HepG2 (cell line): ENCODE data around the gene CCR3. TPM values are rescaled to one million over a fixed set of nuclear protein-coding genes. Genes with fewer than 3 reads are reported as not detected.

Experiments used
- ATAC-seq: fragments of 200-7000 bp; cut with Tn5 transposase; 3 replicates; pipeline ENCODE4 v1.9.1; 2020; ENCODE audit warnings: mild to moderate bottlenecking, moderate library complexity
- BruUV-seq: library from RNA; stranded (reverse); fragments of 400-500 nt; replicated peaks from 2 replicates; lab custom pipeline; 2021; lab: Mats Ljungman, UMichigan
- CTCF ChIA-PET: fragments of 300-600 bp; formaldehyde crosslinking; extraction: SDS; loops from one replicate; lab custom pipeline; 2021; ENCODE audit warnings: low total read pairs, inconsistent platforms, low intra/inter-chr PET ratio; lab: Yijun Ruan, JAX
- POLR2A ChIA-PET: fragments of 350-600 bp; sonication (Branson Sonifier 250); formaldehyde crosslinking; loops from one replicate; lab custom pipeline; 2020; ENCODE audit warnings: antibody characterized with exemption, inconsistent platforms; lab: Yijun Ruan, JAX
- DNase-seq: peaks from one replicate; pipeline ENCODE4 v3.0.0-alpha.2; 2015; ENCODE audit warnings: low spot score
- FAIRE-seq: peaks from 3 replicates; lab custom pipeline; 2011; peaks lifted over from hg19 to GRCh38; lab: Jason Lieb, UNC
- H2AFZ ChIP-seq: one replicate; pipeline ENCODE4 v1.6.1; 2011; ENCODE audit warnings: low read length, inconsistent platforms
- H3K27ac ChIP-seq: fragments of 300-600 bp; 3 replicates; pipeline ENCODE4 v1.8.0; 2011; ENCODE audit warnings: mixed run types, mild to moderate bottlenecking, mixed read lengths, low read length, inconsistent platforms; ENCODE audit not compliant: insufficient read depth; ENCODE audit errors: extremely low read length
- H3K27me3 ChIP-seq, 2 experiments: fragments of 200-600 bp in 1 of 2; 2 replicates in 1 of 2; 3 replicates in 1 of 2; pipeline versions ENCODE4 v1.6.0 to v1.8.0; 2011; ENCODE audit warnings: low read length in 2 of 2, mild to moderate bottlenecking in 2 of 2, moderate library complexity in 2 of 2, inconsistent platforms in 1 of 2; ENCODE audit not compliant: insufficient read depth in 2 of 2, control insufficient read depth in 1 of 2
- H3K36me3 ChIP-seq, 2 experiments: fragments of 200-600 bp in 1 of 2; replicated peaks in 1 of 2; 2 replicates in 1 of 2; 3 replicates in 1 of 2; pipeline versions ENCODE4 v1.5.1 to v1.8.0; 2011; ENCODE audit warnings: low read length in 2 of 2, inconsistent platforms in 1 of 2; ENCODE audit not compliant: insufficient read depth in 2 of 2, control insufficient read depth in 1 of 2
- H3K4me1 ChIP-seq: 2 replicates; pipeline ENCODE4 v1.5.1; 2012; ENCODE audit warnings: low read length, inconsistent platforms; ENCODE audit not compliant: insufficient read depth
- H3K4me2 ChIP-seq: 2 replicates; pipeline ENCODE4 v1.6.0; 2011; ENCODE audit warnings: low read depth, low read length, inconsistent platforms
- H3K4me3 ChIP-seq, 3 experiments: fragments of 200-600 bp in 1 of 3; sonication (generic), shearing (Covaris generic) in 1 of 3; replicated peaks in 1 of 3; 2 replicates each; pipeline ENCODE4 v1.5.1; 2011 to 2016; ENCODE audit warnings: low read length in 3 of 3, inconsistent platforms in 2 of 3, low read depth in 2 of 3, mild to moderate bottlenecking in 2 of 3, control low read depth in 1 of 3, mixed read lengths in 1 of 3; ENCODE audit not compliant: insufficient read depth in 1 of 3
- H3K79me2 ChIP-seq: one replicate; pipeline ENCODE4 v1.6.1; 2011; ENCODE audit warnings: low read length, inconsistent platforms; ENCODE audit not compliant: insufficient read depth
- H3K9ac ChIP-seq: 2 replicates; pipeline ENCODE4 v1.6.0; 2011; ENCODE audit warnings: mild to moderate bottlenecking, low read depth, low read length, inconsistent platforms; ENCODE audit not compliant: insufficient read depth
- H3K9me3 ChIP-seq: 2 replicates; pipeline ENCODE4 v1.5.1; 2012; ENCODE audit warnings: mild to moderate bottlenecking, low read length
- H4K20me1 ChIP-seq: 2 replicates; pipeline ENCODE4 v1.6.0; 2011; ENCODE audit warnings: inconsistent platforms, mild to moderate bottlenecking, low read length, moderate library complexity; ENCODE audit not compliant: insufficient read depth
- PHF21A ChIP-seq: sonication (generic); formaldehyde crosslinking; IDR thresholded peaks from 2 replicates; pipeline ENCODE4 v1.5.0; 2020; ENCODE audit warnings: mild to moderate bottlenecking, missing genetic modification reagents
- RAD51 ChIP-seq: fragments of 450-650 bp; IDR thresholded peaks from 2 replicates; pipeline ENCODE4 v1.6.1; 2016; ENCODE audit warnings: borderline replicate concordance
- SALL1 ChIP-seq: sonication (generic); formaldehyde crosslinking; IDR thresholded peaks from 2 replicates; pipeline ENCODE4 v1.8.0; 2022; ENCODE audit warnings: mild to moderate bottlenecking, missing genetic modification reagents
- SIN3B ChIP-seq: fragments of 150-350 bp; IDR thresholded peaks from 2 replicates; pipeline ENCODE4 v1.6.1; 2014; ENCODE audit warnings: low read length
- SIX4 ChIP-seq: sonication (generic); formaldehyde crosslinking; IDR thresholded peaks from 2 replicates; pipeline ENCODE4 v1.4.0; 2020; ENCODE audit warnings: missing genetic modification reagents
- TCF12 ChIP-seq, 2 experiments: fragments of 450-650 bp in 1 of 2; sonication (generic) in 1 of 2; formaldehyde crosslinking in 1 of 2; IDR thresholded peaks; 2 replicates each; pipeline versions ENCODE4 v1.6.1 to v1.8.0; 2017 to 2022; ENCODE audit warnings: antibody characterized with exemption in 1 of 2, mild to moderate bottlenecking in 1 of 2, missing genetic modification reagents in 1 of 2, moderate library complexity in 1 of 2
- ZNF121 ChIP-seq: sonication (generic); formaldehyde crosslinking; IDR thresholded peaks from 2 replicates; pipeline ENCODE4 v1.5.0; 2020; ENCODE audit warnings: mild to moderate bottlenecking, missing genetic modification reagents
- ZNF124 ChIP-seq: sonication (generic); formaldehyde crosslinking; IDR thresholded peaks from 2 replicates; pipeline ENCODE4 v1.4.0; 2020; ENCODE audit warnings: missing genetic modification reagents
- ZNF138 ChIP-seq: sonication (generic); formaldehyde crosslinking; IDR thresholded peaks from 2 replicates; pipeline ENCODE4 v1.5.0; 2020; ENCODE audit warnings: mild to moderate bottlenecking, low read depth, missing genetic modification reagents
- ZNF383 ChIP-seq: sonication (generic); formaldehyde crosslinking; IDR thresholded peaks from 2 replicates; pipeline ENCODE4 v1.4.0; 2020; ENCODE audit warnings: missing genetic modification reagents, mild to moderate bottlenecking, borderline replicate concordance
- ZNF678 ChIP-seq: sonication (generic); formaldehyde crosslinking; IDR thresholded peaks from 2 replicates; pipeline ENCODE4 v1.4.0; 2020; ENCODE audit warnings: mild to moderate bottlenecking, missing genetic modification reagents
- ZNF761 ChIP-seq: sonication (generic); formaldehyde crosslinking; conservative IDR thresholded peaks from 2 replicates; pipeline ENCODE4 v1.4.0; 2020; ENCODE audit warnings: mild to moderate bottlenecking, missing genetic modification reagents
- ZNF781 ChIP-seq: sonication (generic); formaldehyde crosslinking; IDR thresholded peaks from 2 replicates; pipeline ENCODE4 v1.5.1; 2020; ENCODE audit warnings: borderline replicate concordance, mild to moderate bottlenecking, missing genetic modification reagents; ENCODE audit errors: not compliant biosample characterization
- WGBS: methylation state at CpG from one replicate; pipeline ENCODE4 v1.1.6; 2017; ENCODE audit warnings: low lambda C conversion rate; 5-methylcytosine and 5-hydroxymethylcytosine counted together
- in situ Hi-C: cut with HindIII; loops from 2 replicates; pipeline ENCODE4 v1.10.0; 2017; ENCODE audit warnings: low pct_unique_long_range_greater_than_20kb; ENCODE audit not compliant: extremely low pct_ligation_motif_present
- intact Hi-C: fragments of 100-400 bp; cut with micrococcal nuclease; formaldehyde crosslinking; loops from one replicate; pipeline ENCODE4 v1.10.0; 2022; ENCODE audit not compliant: unreplicated experiment
- polyA plus RNA-seq, 8 experiments: library from polyadenylated mRNA; depleted of rRNA in 3 of 8; stranded (reverse) in 7 of 8; unstranded in 1 of 8; fragments of >200 nt; fragmentation: Illumina TruSeq in 4 of 8; extraction: Trizol in 4 of 8; gene quantifications; 2 replicates each; pipeline versions ENCODE4 v1.2.1 to v1.2.3, GENCODE V29; 2011 to 2016; ENCODE audit warnings: low read depth in 4 of 8, missing spikeins in 1 of 8, mixed read lengths in 1 of 8; ENCODE audit not compliant: insufficient read depth in 1 of 8
- total RNA-seq, 5 experiments: library from RNA; depleted of rRNA; stranded (reverse); fragments of >200 nt; fragmentation: Illumina TruSeq; extraction: Trizol; gene quantifications; 2 replicates each; pipeline ENCODE4 v1.2.3, GENCODE V29; 2016; ENCODE audit warnings: low read depth in 1 of 5
- TF ChIP-seq, protein P1 (sequence below): sonication (generic); formaldehyde crosslinking; IDR thresholded peaks from 2 replicates; pipeline ENCODE4 v1.5.1; 2020; ENCODE audit warnings: missing genetic modification reagents, mild to moderate bottlenecking, borderline replicate concordance
- TF ChIP-seq, protein P2 (sequence below): sonication (generic); formaldehyde crosslinking; IDR thresholded peaks from 2 replicates; pipeline ENCODE4 v1.8.0; 2022; ENCODE audit warnings: missing genetic modification reagents, mild to moderate bottlenecking, borderline replicate concordance
- TF ChIP-seq, protein P3 (sequence below): sonication (generic); formaldehyde crosslinking; IDR thresholded peaks from 2 replicates; pipeline ENCODE4 v1.5.0; 2020; ENCODE audit warnings: mild to moderate bottlenecking, low read depth, missing genetic modification reagents, borderline replicate concordance

Gene CCR3
- total and polyA plus RNA-seq, 2 of the 13 experiments (the other 11 are each of a cell fraction or from before 2014, with no cell fraction given) = not detected

DNA sequence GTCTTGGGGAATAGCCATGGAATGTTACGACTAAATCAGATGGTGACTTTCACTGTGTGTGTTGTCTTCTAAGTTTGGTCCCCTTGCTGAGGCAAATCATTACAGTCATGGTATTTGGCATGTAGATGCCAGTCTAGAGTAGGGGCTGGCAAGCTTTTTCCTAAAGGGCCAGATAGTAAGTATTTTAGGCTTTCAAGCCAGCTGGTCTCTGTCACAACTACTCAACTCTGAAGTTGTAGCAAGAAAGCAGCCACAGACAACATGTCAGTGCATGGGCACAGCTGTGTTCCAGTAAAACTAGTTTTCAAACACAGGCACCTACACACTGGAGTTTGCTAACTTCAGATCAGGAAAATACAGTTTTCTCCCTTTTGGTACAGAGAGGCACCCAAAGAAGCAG lies 39.3 kb downstream of the CCR3 start:
- no TSS peak for BruUV-seq
- H3K27ac ChIP-seq = no peak overlapping the region
- CTCF ChIA-PET = no interaction called here
- peaks cover 0 to 5% of the 10 kb centered on the region in 2 experiments; a peak in 2 of 5 replicates for H3K27me3 ChIP-seq
- FAIRE-seq (no peak), DNase-seq (no peak), ATAC-seq (no peak)
- H3K4me1 ChIP-seq = no peaks in the 10 kb centered on the region
- POLR2A ChIA-PET = no interaction called here
- peaks cover 5% of the 10 kb centered on the region; the same call in 1 of the 2 replicates for H3K9me3 ChIP-seq
- no peak overlapping the region for H3K4me3 ChIP-seq
- H3K4me2 ChIP-seq = no peak overlapping the region
- no peak overlapping the region for H2AFZ ChIP-seq
- no peaks in the 10 kb centered on the region for H4K20me1 ChIP-seq
- no peak overlapping the region for H3K9ac ChIP-seq
- in situ Hi-C loops (no loop called here), intact Hi-C loops (no loop called here)
- no peak for TF ChIP-seq TCF12 (IDR thresholded peaks at IDR 0.05)
- no peak for TF ChIP-seq TCF12 (CRISPR knock-in tag; IDR thresholded peaks at IDR 0.05)
- TF ChIP-seq SALL1 (CRISPR knock-in tag) = no peak
- no peak for TF ChIP-seq ZNF761 (CRISPR knock-in tag)
- TF ChIP-seq SIX4 = no peak
- TF ChIP-seq, protein P1, sequence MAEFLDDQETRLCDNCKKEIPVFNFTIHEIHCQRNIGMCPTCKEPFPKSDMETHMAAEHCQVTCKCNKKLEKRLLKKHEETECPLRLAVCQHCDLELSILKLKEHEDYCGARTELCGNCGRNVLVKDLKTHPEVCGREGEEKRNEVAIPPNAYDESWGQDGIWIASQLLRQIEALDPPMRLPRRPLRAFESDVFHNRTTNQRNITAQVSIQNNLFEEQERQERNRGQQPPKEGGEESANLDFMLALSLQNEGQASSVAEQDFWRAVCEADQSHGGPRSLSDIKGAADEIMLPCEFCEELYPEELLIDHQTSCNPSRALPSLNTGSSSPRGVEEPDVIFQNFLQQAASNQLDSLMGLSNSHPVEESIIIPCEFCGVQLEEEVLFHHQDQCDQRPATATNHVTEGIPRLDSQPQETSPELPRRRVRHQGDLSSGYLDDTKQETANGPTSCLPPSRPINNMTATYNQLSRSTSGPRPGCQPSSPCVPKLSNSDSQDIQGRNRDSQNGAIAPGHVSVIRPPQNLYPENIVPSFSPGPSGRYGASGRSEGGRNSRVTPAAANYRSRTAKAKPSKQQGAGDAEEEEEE (CRISPR knock-in tag) = no peak
- 22% methylated on average over 1 of the region's 1 CpG for WGBS
- H3K36me3 ChIP-seq = no peaks in the 10 kb centered on the region
- H3K79me2 ChIP-seq = no peaks in the 10 kb centered on the region

DNA sequence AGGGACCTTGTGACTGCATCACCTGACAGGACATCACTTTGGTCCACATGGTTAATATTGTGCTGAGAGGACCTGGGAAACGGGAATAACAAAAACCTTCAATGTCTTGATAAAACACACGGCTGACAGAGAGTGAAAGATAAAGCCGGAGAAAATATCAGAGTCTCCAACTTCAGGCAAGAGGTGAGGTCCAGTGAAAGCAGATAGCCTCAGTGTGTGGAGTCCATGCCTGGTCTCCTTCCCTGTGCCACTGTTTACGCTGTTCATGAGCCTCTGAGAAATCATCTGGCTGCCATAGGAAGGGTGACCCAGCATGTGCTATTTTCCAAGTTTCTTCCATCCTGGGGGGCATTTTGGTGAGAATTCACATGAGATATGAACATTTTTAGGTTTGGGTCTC lies 39.8 kb downstream of the CCR3 start:
- ChIA-PET CTCF (no interaction called here), POLR2A (no interaction called here)
- Histone ChIP-seq H3K36me3 (no peaks in the 10 kb centered on the region), H3K27me3 (peaks cover 0 to 5% of the 10 kb centered on the region in 2 experiments; a peak in 2 of 5 replicates), H3K79me2 (no peaks in the 10 kb centered on the region), H3K4me1 (no peaks in the 10 kb centered on the region), H4K20me1 (no peaks in the 10 kb centered on the region), H3K27ac (no peak overlapping the region), H3K9me3 (peaks cover 5% of the 10 kb centered on the region; the same call in 1 of the 2 replicates), H3K4me2 (no peak overlapping the region), H2AFZ (no peak overlapping the region), H3K9ac (no peak overlapping the region), H3K4me3 (no peak overlapping the region)
- FAIRE-seq (no peak), DNase-seq (no peak), ATAC-seq (no peak)
- intact Hi-C loops = no loop called here
- in situ Hi-C loops = no loop called here
- BruUV-seq = no TSS peak
- 0% methylated on average over 4 of the region's 4 CpGs for whole genome bisulfite sequencing
- TF ChIP-seq ZNF781 = no peak
- TF ChIP-seq, protein P2, sequence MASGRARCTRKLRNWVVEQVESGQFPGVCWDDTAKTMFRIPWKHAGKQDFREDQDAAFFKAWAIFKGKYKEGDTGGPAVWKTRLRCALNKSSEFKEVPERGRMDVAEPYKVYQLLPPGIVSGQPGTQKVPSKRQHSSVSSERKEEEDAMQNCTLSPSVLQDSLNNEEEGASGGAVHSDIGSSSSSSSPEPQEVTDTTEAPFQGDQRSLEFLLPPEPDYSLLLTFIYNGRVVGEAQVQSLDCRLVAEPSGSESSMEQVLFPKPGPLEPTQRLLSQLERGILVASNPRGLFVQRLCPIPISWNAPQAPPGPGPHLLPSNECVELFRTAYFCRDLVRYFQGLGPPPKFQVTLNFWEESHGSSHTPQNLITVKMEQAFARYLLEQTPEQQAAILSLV (CRISPR knock-in tag) = no peak
- TF ChIP-seq ZNF124 (CRISPR knock-in tag) = no peak
- TF ChIP-seq SIN3B = no peak
- no peak for TF ChIP-seq ZNF138
- no peak for TF ChIP-seq ZNF383
- TF ChIP-seq, protein P3, sequence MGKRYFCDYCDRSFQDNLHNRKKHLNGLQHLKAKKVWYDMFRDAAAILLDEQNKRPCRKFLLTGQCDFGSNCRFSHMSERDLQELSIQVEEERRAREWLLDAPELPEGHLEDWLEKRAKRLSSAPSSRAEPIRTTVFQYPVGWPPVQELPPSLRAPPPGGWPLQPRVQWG (CRISPR knock-in tag) = no peak
- TF ChIP-seq RAD51 = no peak
- no peak for TF ChIP-seq ZNF121
- no peak for TF ChIP-seq ZNF678 (CRISPR knock-in tag)
- TF ChIP-seq PHF21A = no peak
